CD14-positive monocyte (primary cell): Measurements from ENCODE around the gene PAXX. TPM values are rescaled to one million over a fixed set of nuclear protein-coding genes. Genes with fewer than 3 reads are reported as not detected.

ENCODE experiments used
- DNase-seq, 3 donors: peaks; one replicate each; pipeline ENCODE4 v3.0.0-alpha.2; 2011 to 2022
- H2AFZ ChIP-seq: 2 replicates; pipeline ENCODE4 v1.6.0; 2012; ENCODE audit warnings: mild to moderate bottlenecking, low read depth, low read length, inconsistent platforms; ENCODE audit not compliant: insufficient read depth, poor library complexity, severe bottlenecking
- H3K27ac ChIP-seq, 2 donors: 1 replicate in 1 of 2; 2 replicates in 1 of 2; pipeline ENCODE4 v1.5.1; 2012 to 2013; ENCODE audit warnings: low read length in 2 of 2, control low read depth in 1 of 2, inconsistent platforms in 1 of 2, low read depth in 1 of 2, mild to moderate bottlenecking in 1 of 2
- H3K27me3 ChIP-seq, 2 donors: one replicate each; pipeline versions ENCODE4 v1.6.0 to v1.6.1; 2011 to 2013; ENCODE audit warnings: low read length in 2 of 2; ENCODE audit not compliant: control insufficient read depth in 2 of 2, insufficient read depth in 2 of 2
- H3K36me3 ChIP-seq, 2 donors: replicated peaks in 1 of 2; 1 replicate in 1 of 2; 2 replicates in 1 of 2; pipeline versions ENCODE4 v1.5.1 to v1.6.1; 2012 to 2013; ENCODE audit warnings: low read length in 2 of 2, control low read depth in 1 of 2, inconsistent platforms in 1 of 2, mild to moderate bottlenecking in 1 of 2; ENCODE audit not compliant: insufficient read depth in 2 of 2, control insufficient read depth in 1 of 2
- H3K4me1 ChIP-seq, 2 donors: 1 replicate in 1 of 2; 2 replicates in 1 of 2; pipeline versions ENCODE4 v1.5.1 to v1.6.1; 2012 to 2013; ENCODE audit warnings: low read length in 2 of 2, control low read depth in 1 of 2, inconsistent platforms in 1 of 2, mild to moderate bottlenecking in 1 of 2, moderate library complexity in 1 of 2; ENCODE audit not compliant: insufficient read depth in 2 of 2, control insufficient read depth in 1 of 2
- H3K4me2 ChIP-seq: replicated peaks from 2 replicates; pipeline ENCODE3; 2012; ENCODE audit warnings: low read length, moderate library complexity, mild to moderate bottlenecking; ENCODE audit not compliant: poor library complexity, severe bottlenecking; ENCODE audit errors: extremely low read depth
- H3K4me3 ChIP-seq, 3 experiments: fragments of 200-600 bp in 1 of 3; sonication (generic) in 1 of 3; replicated peaks in 1 of 3; 1 replicate in 2 of 3; 2 replicates in 1 of 3; pipeline ENCODE4 v1.5.1; 2011 to 2013; ENCODE audit warnings: low read length in 3 of 3, mild to moderate bottlenecking in 3 of 3, control low read depth in 2 of 3, low read depth in 2 of 3, inconsistent platforms in 1 of 3, moderate library complexity in 1 of 3
- H3K79me2 ChIP-seq: 2 replicates; pipeline ENCODE4 v1.6.0; 2012; ENCODE audit warnings: mild to moderate bottlenecking, control low read depth, inconsistent platforms, low read length, moderate library complexity; ENCODE audit not compliant: insufficient read depth
- H3K9ac ChIP-seq: 2 replicates; pipeline ENCODE4 v1.6.0; 2017; ENCODE audit warnings: low read length, mild to moderate bottlenecking; ENCODE audit not compliant: insufficient read depth, poor library complexity, severe bottlenecking
- H3K9me3 ChIP-seq, 2 donors: replicated peaks in 1 of 2; 1 replicate in 1 of 2; 2 replicates in 1 of 2; pipeline versions ENCODE4 v1.5.1 to v1.6.1; 2012 to 2013; ENCODE audit warnings: low read length in 2 of 2, control low read depth in 1 of 2; ENCODE audit not compliant: control insufficient read depth in 1 of 2, insufficient read depth in 1 of 2
- H4K20me1 ChIP-seq: 2 replicates; pipeline ENCODE4 v1.6.0; 2012; ENCODE audit warnings: mild to moderate bottlenecking, low read length, control low read depth, moderate library complexity; ENCODE audit not compliant: insufficient read depth
- H3K27ac Mint-ChIP-seq, 7 donors: one replicate each; pipeline ENCODE4 v1.8.0; 2020; ENCODE audit warnings: mild to moderate bottlenecking in 7 of 7, mixed read lengths in 7 of 7, moderate library complexity in 6 of 7, inconsistent platforms in 2 of 7
- H3K27me3 Mint-ChIP-seq, 3 donors: one replicate each; pipeline ENCODE4 v1.8.0; 2021 to 2022; ENCODE audit warnings: low read depth in 3 of 3, mild to moderate bottlenecking in 3 of 3, mixed read lengths in 3 of 3, moderate library complexity in 3 of 3, inconsistent platforms in 1 of 3
- H3K36me3 Mint-ChIP-seq, 2 donors: one replicate each; pipeline ENCODE4 v1.8.0; 2020; ENCODE audit warnings: mixed read lengths in 2 of 2, inconsistent platforms in 1 of 2, mild to moderate bottlenecking in 1 of 2
- H3K4me1 Mint-ChIP-seq: one replicate; pipeline ENCODE4 v1.8.0; 2020; ENCODE audit warnings: mild to moderate bottlenecking, mixed read lengths
- H3K4me3 Mint-ChIP-seq, 2 donors: one replicate each; pipeline ENCODE4 v1.8.0; 2020; ENCODE audit warnings: mild to moderate bottlenecking in 2 of 2, mixed read lengths in 2 of 2, moderate library complexity in 1 of 2
- H3K9me3 Mint-ChIP-seq, 7 donors: one replicate each; pipeline ENCODE4 v1.8.0; 2020 to 2022; ENCODE audit warnings: mixed read lengths in 7 of 7, mild to moderate bottlenecking in 6 of 7, moderate library complexity in 6 of 7, inconsistent platforms in 2 of 7
- WGBS: methylation state at CpG from one replicate; pipeline ENCODE4 v1.1.5; 2013; ENCODE audit warnings: missing lambda C conversion rate; ENCODE audit not compliant: insufficient coverage; 5-methylcytosine and 5-hydroxymethylcytosine counted together
- intact Hi-C, 2 donors: fragments of 100-400 bp; cut with micrococcal nuclease; formaldehyde crosslinking; loops; one replicate each; pipeline versions ENCODE4 v1.15.0 to v1.15.1; 2023
- polyA plus RNA-seq, 3 donors: library from polyadenylated mRNA; depleted of rRNA in 1 of 3; unstranded in 2 of 3; stranded (reverse) in 1 of 3; fragments of 300-500 nt in 2 of 3; fragments of >200 nt in 1 of 3; fragmentation: Illumina TruSeq in 2 of 3; gene quantifications; 1 replicate in 2 of 3; 2 replicates in 1 of 3; pipeline ENCODE4 v1.2.3, GENCODE V29; 2012 to 2021
- TF ChIP-seq, protein P1 (sequence below): fragments of 200-600 bp; IDR thresholded peaks from one replicate; pipeline ENCODE4 v1.8.0; 2022; ENCODE audit warnings: antibody characterized with exemption, mild to moderate bottlenecking

PAXX gene
- polyA plus RNA-seq, 3 donors, result 35.3 to 92.9 (median 40.7) TPM

- intact Hi-C loops, result loop anchor here in 1 of 2 donors (5.0 kb wide), 1 partner anchor 103 kb away; the partner anchor contains the start of gene PHPT1
Measured at GRCh38 chr9:136950656-136951276, 41.5 kb upstream of the PAXX start.

DNA sequence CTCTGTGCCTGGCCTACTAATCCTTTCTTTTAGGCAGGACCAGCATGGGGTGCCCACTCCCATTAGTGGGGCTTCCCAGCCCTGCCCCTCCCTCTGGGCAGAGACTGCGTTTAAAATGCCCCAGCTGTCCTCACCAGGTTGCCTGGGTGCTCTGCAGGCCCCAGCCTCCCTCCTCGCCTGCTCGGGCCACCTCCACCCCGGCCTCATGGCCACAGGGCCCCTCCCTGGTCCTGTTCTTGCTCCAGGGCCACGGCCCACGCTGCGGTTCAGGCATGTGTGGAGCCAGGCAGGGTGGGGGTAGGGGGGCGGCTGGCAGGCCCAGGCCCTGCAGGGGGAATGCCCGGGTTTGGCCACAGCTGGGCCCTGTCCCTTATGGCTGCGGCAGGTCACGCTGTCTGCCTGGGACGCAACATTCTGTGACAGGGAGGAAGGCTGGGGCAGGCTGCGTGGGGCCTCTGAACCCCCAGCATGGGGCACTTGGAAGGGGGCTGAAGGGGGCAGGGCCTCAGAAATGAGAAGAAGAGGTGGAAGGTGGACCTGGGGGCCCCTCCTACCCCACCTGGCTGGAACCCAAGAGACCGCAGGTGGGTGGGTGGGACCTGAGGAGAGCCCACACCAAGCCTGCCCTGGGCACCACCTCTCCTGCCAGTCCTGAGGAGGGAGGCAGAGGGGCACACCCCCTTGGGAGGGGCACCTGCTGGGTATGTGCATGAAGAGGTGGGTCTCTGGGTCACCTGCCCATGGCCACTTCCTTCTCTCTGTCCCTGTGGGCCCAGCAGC, 40.5 kb upstream of the PAXX start, which contains the start of gene LCN12:
LCN12 (plus strand) TSS at position 733 of the 780 bp plus-strand sequence. CDS start 55 bp downstream, outside the sequence.
- intact Hi-C loops, result loop anchor here in 1 of 2 donors (5.0 kb wide), 1 partner anchor 104 kb away; the partner anchor contains the start of gene PHPT1
- no peak within 1 kb of the TSS for H3K9ac ChIP-seq
- H3K36me3 ChIP-seq, result no peaks in the 10 kb centered on the region
- Mint-ChIP-seq H3K4me3 (no peak within 1 kb of the TSS), H3K27me3 (peaks cover 0 to 7% (median 0%) of the 10 kb centered on the region in 3 donors), H3K9me3 (peaks cover 0 to 4% (median 2%) of the 10 kb centered on the region in 7 donors), H3K4me1 (peaks cover 9% of the 10 kb centered on the region), H3K27ac (no peak within 1 kb of the TSS), H3K36me3 (no peaks in the 10 kb centered on the region)
- H3K4me1 ChIP-seq, result peaks cover 13 to 20% of the 10 kb centered on the region in 2 donors
- H3K4me2 ChIP-seq, result no peak within 1 kb of the TSS
- H3K27ac ChIP-seq, result no peak within 1 kb of the TSS
- no peaks in the 10 kb centered on the region for H3K79me2 ChIP-seq
- H3K9me3 ChIP-seq, result no peaks in the 10 kb centered on the region
- peak within 1 kb of the TSS; percentile 100 for H2AFZ ChIP-seq
- H3K27me3 ChIP-seq, result no peaks in the 10 kb centered on the region
- H4K20me1 ChIP-seq, result no peaks in the 10 kb centered on the region
- WGBS, result 92% methylated on average over 12 of the region's 14 CpGs
- H3K4me3 ChIP-seq, result no peak within 1 kb of the TSS
- TF ChIP-seq, protein P1, sequence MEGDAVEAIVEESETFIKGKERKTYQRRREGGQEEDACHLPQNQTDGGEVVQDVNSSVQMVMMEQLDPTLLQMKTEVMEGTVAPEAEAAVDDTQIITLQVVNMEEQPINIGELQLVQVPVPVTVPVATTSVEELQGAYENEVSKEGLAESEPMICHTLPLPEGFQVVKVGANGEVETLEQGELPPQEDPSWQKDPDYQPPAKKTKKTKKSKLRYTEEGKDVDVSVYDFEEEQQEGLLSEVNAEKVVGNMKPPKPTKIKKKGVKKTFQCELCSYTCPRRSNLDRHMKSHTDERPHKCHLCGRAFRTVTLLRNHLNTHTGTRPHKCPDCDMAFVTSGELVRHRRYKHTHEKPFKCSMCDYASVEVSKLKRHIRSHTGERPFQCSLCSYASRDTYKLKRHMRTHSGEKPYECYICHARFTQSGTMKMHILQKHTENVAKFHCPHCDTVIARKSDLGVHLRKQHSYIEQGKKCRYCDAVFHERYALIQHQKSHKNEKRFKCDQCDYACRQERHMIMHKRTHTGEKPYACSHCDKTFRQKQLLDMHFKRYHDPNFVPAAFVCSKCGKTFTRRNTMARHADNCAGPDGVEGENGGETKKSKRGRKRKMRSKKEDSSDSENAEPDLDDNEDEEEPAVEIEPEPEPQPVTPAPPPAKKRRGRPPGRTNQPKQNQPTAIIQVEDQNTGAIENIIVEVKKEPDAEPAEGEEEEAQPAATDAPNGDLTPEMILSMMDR, result no peak
- no peak for DNase-seq

More at GRCh38 chr9:136950656-136951276, 41.5 kb upstream of the PAXX start:
- Histone ChIP-seq H3K79me2 (no peaks in the 10 kb centered on the region), H4K20me1 (no peaks in the 10 kb centered on the region), H3K36me3 (no peaks in the 10 kb centered on the region), H2AFZ (peak overlapping the region; percentile 100), H3K4me3 (peak overlapping the region in 2 of 3 experiments; percentile 75 to 83), H3K4me1 (peaks cover 13 to 20% of the 10 kb centered on the region in 2 donors), H3K27me3 (no peaks in the 10 kb centered on the region), H3K4me2 (peak overlapping the region; percentile 85), H3K27ac (peak overlapping the region in 1 of 2 donors; percentile 84), H3K9me3 (no peaks in the 10 kb centered on the region), H3K9ac (peak overlapping the region; percentile 76)
- Mint-ChIP-seq H3K27ac (no peak overlapping the region), H3K27me3 (peaks cover 0 to 8% (median 0%) of the 10 kb centered on the region in 3 donors), H3K4me3 (peak overlapping the region; percentile 79 to 90), H3K9me3 (no peaks in the 10 kb centered on the region), H3K36me3 (no peaks in the 10 kb centered on the region), H3K4me1 (peaks cover 9% of the 10 kb centered on the region)
- DNase-seq, result no peak
- TF ChIP-seq, protein P1, result no peak
- 62% methylated on average over 6 of the region's 9 CpGs for WGBS
